BLaER1 (cell line): ENCODE measurements around the gene CXCL1.

Source experiments
- H3K27ac ChIP-seq: shearing (Covaris generic); formaldehyde crosslinking; 2 replicates; pipeline ENCODE4 v1.8.1; 2022
- H3K27me3 ChIP-seq: shearing (Covaris generic); formaldehyde crosslinking; 2 replicates; pipeline ENCODE4 v1.8.1; 2022
- H3K36me3 ChIP-seq: shearing (Covaris generic); formaldehyde crosslinking; 2 replicates; pipeline ENCODE4 v1.8.1; 2022
- H3K4me1 ChIP-seq: shearing (Covaris generic); formaldehyde crosslinking; 2 replicates; pipeline ENCODE4 v1.8.1; 2022
- H3K4me2 ChIP-seq: shearing (Covaris generic); formaldehyde crosslinking; 2 replicates; pipeline ENCODE4 v1.8.1; 2022
- H3K4me3 ChIP-seq: shearing (Covaris generic); formaldehyde crosslinking; 2 replicates; pipeline ENCODE4 v1.8.1; 2022
- H3K9ac ChIP-seq: shearing (Covaris generic); formaldehyde crosslinking; 2 replicates; pipeline ENCODE4 v1.8.1; 2022
- H3K9me3 ChIP-seq: shearing (Covaris generic); formaldehyde crosslinking; 2 replicates; pipeline ENCODE4 v1.8.1; 2022
- H4K20me1 ChIP-seq: shearing (Covaris generic); formaldehyde crosslinking; 2 replicates; pipeline ENCODE4 v1.8.1; 2022
- Cebpa-rat ChIP-seq: shearing (Covaris generic); IDR thresholded peaks from 2 replicates; pipeline ENCODE4 v1.8.1; 2022

CXCL1 gene

DNA sequence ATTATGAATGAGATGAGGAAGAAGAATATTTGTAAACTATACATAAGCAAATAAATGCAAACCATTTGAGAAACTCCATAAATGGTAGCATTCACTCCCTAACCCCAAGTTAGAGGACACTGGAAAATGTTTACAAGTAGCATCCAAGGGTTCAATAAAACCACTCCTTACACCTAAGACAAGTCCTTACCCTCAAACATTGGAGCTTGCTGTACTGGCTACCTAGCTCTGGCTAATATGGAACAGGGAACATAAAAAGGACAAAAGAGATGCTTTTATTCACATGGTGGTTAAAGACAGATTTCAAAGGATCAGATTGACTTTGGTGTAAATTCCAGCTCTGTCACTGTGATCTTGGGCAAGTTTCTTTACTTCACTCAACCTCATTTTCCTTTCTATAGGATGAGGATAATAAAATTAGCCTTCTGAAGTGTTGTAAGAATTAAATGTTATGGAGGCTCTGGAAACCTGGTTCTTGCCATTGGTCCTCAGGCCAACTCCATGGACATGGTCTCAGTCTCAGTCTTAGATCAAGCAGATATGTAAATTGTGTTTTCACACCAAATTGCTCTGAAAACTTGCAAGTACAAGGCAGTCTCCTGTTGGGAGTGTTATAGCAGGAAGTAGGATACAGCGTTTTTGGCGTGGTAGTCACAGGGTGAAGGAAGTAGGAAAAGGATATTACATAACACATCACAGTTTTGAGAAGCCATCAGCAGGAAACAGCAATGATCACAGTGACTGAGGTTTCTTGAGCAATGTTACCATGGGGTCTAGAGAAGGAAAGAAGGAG lies 3.3 kb downstream of the CXCL1 start:
- H3K4me1 ChIP-seq, result no peaks in the 10 kb centered on the region
- H3K36me3 ChIP-seq, result no peaks in the 10 kb centered on the region
- no peak overlapping the region for H3K4me3 ChIP-seq
- H4K20me1 ChIP-seq, result no peaks in the 10 kb centered on the region
- no peak overlapping the region for H3K27ac ChIP-seq
- H3K4me2 ChIP-seq, result no peak overlapping the region
- no peak overlapping the region for H3K9ac ChIP-seq
- TF ChIP-seq Cebpa-rat, result no peak
- H3K27me3 ChIP-seq, result no peaks in the 10 kb centered on the region
- H3K9me3 ChIP-seq, result peaks cover 4% of the 10 kb centered on the region

DNA sequence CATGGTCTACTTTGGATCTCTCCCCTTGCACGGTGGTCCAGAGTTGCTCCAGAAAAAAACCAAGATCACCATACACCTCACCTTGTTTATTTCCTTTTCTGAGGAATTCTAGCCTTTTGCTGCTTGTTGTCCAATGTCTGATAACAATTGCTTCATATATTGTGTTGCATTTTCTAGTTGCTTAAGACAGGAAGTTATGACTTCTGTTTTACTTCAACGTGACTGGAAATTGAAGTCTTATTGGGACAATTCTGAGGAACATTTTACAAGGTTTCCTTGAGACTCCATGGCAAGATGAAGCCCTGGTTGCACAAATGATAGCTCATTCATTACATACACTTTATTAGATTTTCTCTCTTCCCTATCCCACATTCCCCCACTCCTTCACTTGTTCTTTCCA lies 5.2 kb downstream of the CXCL1 start:
- Histone ChIP-seq H3K27ac (no peak overlapping the region), H3K4me3 (no peak overlapping the region), H3K9ac (no peak overlapping the region), H3K4me2 (no peak overlapping the region), H3K9me3 (peaks cover under 1% of the 10 kb centered on the region; the same call in 1 of the 2 replicates), H4K20me1 (no peaks in the 10 kb centered on the region), H3K4me1 (no peaks in the 10 kb centered on the region), H3K27me3 (no peaks in the 10 kb centered on the region), H3K36me3 (no peaks in the 10 kb centered on the region)
- TF ChIP-seq Cebpa-rat, result no peak

DNA sequence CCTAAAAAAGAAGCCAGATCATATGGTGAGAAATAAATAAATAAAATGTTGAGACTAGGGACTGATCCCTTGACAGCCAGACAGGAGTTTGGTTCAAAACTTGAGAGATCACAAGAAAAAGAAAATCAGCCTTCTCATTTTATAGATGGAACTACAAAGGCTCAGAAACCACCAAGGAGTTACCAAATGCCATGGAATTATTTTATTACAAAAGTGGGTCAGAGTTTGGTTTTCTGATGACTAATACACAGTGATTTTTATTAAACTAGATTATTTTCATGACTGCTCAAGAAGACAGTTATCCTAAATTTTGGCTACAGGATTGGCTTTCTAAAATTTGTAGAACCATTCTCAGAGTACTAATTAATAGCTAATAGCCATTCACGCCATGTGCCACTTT lies 6.2 kb downstream of the CXCL1 start:
- H3K4me2 ChIP-seq, result no peak overlapping the region
- no peak overlapping the region for H3K4me3 ChIP-seq
- no peak overlapping the region for H3K27ac ChIP-seq
- H3K27me3 ChIP-seq, result no peaks in the 10 kb centered on the region
- H3K36me3 ChIP-seq, result no peaks in the 10 kb centered on the region
- H3K4me1 ChIP-seq, result no peaks in the 10 kb centered on the region
- no peaks in the 10 kb centered on the region for H3K9me3 ChIP-seq
- TF ChIP-seq Cebpa-rat, result no peak
- H3K9ac ChIP-seq, result no peak overlapping the region
- no peaks in the 10 kb centered on the region for H4K20me1 ChIP-seq

DNA sequence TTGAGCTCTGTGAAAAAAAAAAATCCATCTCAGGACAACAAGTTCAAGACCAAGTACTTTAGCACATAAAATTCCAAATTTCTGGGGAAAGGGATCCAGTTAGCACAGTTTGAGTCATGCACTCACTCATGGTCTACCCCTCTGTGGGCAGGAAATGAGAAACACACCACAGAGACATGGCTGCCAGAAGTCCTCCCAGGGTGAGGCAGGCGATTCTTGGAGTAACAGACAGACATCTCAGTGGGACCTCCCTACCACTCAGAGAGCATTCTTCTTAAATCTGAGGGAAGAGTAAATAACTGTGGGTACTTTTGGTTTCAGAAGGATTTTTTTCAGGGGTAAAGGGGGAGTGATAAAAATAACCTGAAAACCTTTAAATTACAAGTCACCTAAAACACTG lies 14.1 kb downstream of the CXCL1 start:
- no peak overlapping the region for H3K4me3 ChIP-seq
- no peak overlapping the region for H3K27ac ChIP-seq
- H3K27me3 ChIP-seq, result no peaks in the 10 kb centered on the region
- no peak overlapping the region for H3K4me2 ChIP-seq
- no peaks in the 10 kb centered on the region for H3K4me1 ChIP-seq
- no peak for TF ChIP-seq Cebpa-rat
- no peaks in the 10 kb centered on the region for H4K20me1 ChIP-seq
- H3K9me3 ChIP-seq, result no peaks in the 10 kb centered on the region
- H3K36me3 ChIP-seq, result no peaks in the 10 kb centered on the region
- H3K9ac ChIP-seq, result no peak overlapping the region

DNA sequence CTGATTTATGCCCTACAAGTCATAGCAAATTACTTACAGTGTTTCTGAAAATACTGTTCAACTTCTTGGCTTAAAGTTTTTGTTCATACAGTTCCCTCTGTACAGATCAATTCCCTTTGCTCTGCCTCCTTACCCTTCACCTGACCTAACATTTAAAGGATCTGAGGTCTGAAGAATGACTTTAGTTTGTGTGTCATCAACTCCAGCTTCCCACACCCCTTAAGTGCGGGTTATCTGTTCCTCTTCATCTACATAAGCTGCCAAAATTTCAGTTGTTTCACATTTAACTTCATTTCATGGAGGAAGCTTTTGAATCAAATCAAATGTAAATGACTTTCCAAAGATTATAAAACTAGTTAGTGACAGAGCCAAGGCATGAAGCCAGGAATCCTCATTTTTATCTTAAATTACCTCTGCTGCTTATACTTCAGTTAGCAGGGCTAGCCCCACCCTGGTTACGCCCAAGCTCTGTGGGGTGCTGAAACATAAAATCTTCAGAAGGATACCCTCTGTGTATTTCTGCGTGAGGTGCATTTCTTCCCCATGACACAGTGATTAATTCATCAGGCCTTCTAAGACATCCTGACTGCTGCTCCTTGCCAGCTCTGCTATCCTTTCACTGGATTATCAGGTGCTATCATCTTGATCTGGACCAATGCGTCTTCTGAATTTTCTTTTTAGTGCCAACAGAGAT lies 16.5 kb downstream of the CXCL1 start:
- Histone ChIP-seq H3K36me3 (no peaks in the 10 kb centered on the region), H3K4me2 (no peak overlapping the region), H3K4me1 (no peaks in the 10 kb centered on the region), H3K27me3 (no peaks in the 10 kb centered on the region), H3K9me3 (no peaks in the 10 kb centered on the region), H3K9ac (no peak overlapping the region), H3K27ac (no peak overlapping the region), H3K4me3 (no peak overlapping the region), H4K20me1 (no peaks in the 10 kb centered on the region)
- no peak for TF ChIP-seq Cebpa-rat

DNA sequence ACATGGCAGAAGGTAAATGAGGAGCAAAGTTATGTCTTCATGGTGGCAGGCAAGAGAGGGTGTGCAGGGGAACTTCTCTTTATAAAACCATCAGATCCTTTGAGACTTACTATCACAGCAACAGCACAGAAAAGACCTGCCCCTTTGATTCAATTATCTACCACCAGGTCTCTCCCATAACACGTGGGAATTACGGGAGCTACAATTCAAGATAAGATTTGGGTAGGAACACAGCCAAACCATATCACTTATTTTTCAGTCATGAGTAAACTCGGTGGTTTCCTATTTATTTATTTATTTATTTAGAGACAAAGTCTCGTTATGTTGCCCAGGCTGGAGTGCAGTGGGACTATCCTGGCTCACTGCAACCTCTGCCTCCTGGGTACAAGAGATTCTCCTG lies 22.1 kb downstream of the CXCL1 start:
- Histone ChIP-seq H3K27me3 (no peaks in the 10 kb centered on the region), H3K4me2 (no peak overlapping the region), H3K4me1 (no peaks in the 10 kb centered on the region), H3K36me3 (no peaks in the 10 kb centered on the region), H3K9me3 (no peaks in the 10 kb centered on the region), H3K9ac (no peak overlapping the region), H3K4me3 (no peak overlapping the region), H4K20me1 (no peaks in the 10 kb centered on the region), H3K27ac (no peak overlapping the region)
- TF ChIP-seq Cebpa-rat, result no peak

DNA sequence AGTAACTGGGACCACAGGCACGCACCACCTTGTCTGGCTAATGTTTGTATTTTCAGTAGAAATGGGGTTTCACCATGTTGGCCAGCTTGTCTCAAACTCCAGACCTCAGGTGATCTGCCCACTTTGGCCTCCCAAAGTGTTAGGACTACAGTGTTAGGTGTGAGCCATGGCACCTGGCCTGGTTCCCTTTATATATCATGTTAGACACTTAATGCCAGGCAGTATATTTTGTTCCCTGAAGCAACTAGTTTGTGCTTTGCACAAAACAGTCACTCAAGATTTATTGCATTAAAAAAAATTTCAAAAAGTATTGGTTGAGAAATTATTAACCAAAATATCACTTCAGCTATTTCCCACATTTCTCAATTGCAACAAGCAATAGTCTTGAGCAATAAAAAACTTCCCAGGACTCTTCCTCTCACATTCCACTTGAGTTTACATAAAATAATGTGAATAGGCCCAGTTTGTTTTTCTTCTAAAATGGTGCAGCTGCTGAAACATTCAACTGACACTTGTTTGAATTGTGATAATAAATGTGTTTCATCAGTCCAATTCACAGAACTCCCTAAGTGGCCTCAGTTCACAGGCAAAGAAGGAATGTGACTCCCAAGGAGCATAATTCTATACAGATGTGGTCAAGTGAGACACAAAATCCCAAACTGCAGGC lies 22.7 kb downstream of the CXCL1 start:
- Histone ChIP-seq H3K36me3 (no peaks in the 10 kb centered on the region), H3K9me3 (no peaks in the 10 kb centered on the region), H3K4me1 (no peaks in the 10 kb centered on the region), H3K4me3 (no peak overlapping the region), H3K9ac (no peak overlapping the region), H3K4me2 (no peak overlapping the region), H3K27me3 (no peaks in the 10 kb centered on the region), H3K27ac (no peak overlapping the region), H4K20me1 (no peaks in the 10 kb centered on the region)
- TF ChIP-seq Cebpa-rat, result no peak

DNA sequence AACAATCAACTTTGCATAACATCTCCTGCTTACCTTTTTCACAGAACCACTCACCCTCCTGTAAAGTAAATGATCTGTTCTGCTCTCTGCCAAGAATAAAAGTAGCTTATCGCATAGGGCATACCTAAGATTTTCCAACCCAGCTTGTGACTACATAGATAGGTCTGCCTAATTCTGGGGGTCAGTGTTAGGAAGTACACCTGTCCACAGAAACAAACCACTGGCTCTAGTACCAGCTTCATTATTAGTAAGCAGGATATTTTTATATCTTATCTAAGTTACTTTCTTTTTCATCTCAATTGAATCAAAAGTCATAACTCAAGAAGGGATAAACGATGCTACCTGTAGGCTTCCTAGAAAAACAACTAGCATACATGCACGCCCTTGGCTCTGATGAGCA lies 23.8 kb downstream of the CXCL1 start:
- H3K36me3 ChIP-seq, result no peaks in the 10 kb centered on the region
- no peak for TF ChIP-seq Cebpa-rat

DNA sequence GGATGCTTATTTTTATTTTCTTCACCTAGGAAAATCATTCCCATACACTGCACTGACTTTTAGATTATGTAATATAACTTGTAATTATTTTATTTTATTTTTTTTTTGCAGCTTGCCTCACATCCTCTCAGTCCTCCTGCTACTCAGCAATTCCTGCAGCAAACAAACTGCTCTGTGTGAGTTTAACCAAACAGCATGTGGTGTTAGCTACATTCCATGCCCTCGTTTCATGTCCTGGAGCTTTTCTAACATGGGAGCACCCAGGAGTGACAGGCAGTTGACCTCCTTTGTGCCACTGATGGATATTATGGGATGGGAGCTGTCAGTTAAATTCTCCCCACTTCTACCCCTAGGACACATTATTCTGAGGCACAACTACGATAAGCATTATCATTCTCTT lies 24.8 kb downstream of the CXCL1 start:
- no peak overlapping the region for H3K9ac ChIP-seq
- H3K4me1 ChIP-seq, result no peaks in the 10 kb centered on the region
- no peak overlapping the region for H3K4me2 ChIP-seq
- no peaks in the 10 kb centered on the region for H3K27me3 ChIP-seq
- H3K4me3 ChIP-seq, result no peak overlapping the region
- no peak overlapping the region for H3K27ac ChIP-seq
- no peaks in the 10 kb centered on the region for H4K20me1 ChIP-seq
- no peaks in the 10 kb centered on the region for H3K9me3 ChIP-seq
- no peak for TF ChIP-seq Cebpa-rat
- H3K36me3 ChIP-seq, result no peaks in the 10 kb centered on the region

More for the DNA sequence above, 23.8 kb downstream of the CXCL1 start:
- H3K27ac ChIP-seq, result no peak overlapping the region
- no peak overlapping the region for H3K4me2 ChIP-seq
- H3K4me1 ChIP-seq, result no peaks in the 10 kb centered on the region
- H3K27me3 ChIP-seq, result no peaks in the 10 kb centered on the region
- H3K4me3 ChIP-seq, result no peak overlapping the region
- no peaks in the 10 kb centered on the region for H4K20me1 ChIP-seq
- no peak overlapping the region for H3K9ac ChIP-seq
- H3K9me3 ChIP-seq, result no peaks in the 10 kb centered on the region
